ENCODE results near the gene TANGO2. TPM values are rescaled to one million over a fixed set of nuclear protein-coding genes. Genes with fewer than 3 reads are reported as not detected.

TANGO2 gene
- total RNA-seq, 2 donors from 2014 or later: 34.3 to 40.1 TPM

DNA sequence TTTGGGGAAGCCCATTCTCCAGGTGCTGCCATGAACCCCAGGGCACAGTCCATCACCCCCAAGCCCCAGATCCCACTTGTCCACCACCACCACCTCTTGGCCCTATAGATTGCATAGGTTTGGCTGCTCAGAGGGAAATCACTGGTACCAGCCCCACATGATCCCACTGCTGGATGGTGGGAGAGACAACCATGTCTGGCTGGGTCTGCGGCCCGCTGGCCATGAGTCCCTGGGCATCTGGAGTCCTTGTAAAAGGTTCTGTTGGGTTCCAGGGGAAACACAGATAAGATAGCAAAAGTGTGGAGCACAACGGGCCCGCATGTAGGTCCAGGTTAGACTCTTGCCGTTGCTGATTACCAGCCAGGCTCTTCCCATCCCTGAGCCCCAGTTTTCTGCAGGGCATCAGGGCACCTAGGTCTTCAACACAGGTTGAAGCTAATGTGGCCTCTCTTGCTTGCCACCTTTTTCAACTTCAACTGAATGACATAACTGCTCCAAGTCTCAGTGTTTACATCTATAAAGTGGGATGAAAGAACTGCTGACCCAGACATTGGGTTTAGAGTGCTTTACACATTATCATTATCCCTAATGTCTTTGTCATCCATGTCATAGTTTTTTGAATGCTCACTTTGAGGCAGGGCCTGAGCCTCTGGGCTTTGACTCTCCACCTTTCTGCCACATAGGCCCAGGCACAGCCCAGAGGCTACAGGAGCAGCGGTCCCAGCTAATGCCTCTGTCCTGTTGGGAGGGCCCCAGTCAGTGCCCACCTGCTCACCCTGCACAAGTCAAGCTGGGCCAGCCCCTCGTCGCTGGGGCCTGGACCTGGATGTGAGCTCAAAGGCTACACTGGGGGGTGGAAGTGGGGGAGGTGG lies 1.0 kb upstream of the TANGO2 start:
- Histone ChIP-seq H3K4me1 (replicated peaks) (peaks cover 8% of the 10 kb centered on the region), H3K27ac (peak overlapping the region; percentile 68 to 84), H3K4me3 (peak overlapping the region; percentile 84 to 89), H3K27me3 (replicated peaks; ENCODE audit: insufficient read depth) (no peaks in the 10 kb centered on the region), H3K9me3 (no peaks in the 10 kb centered on the region), H3K36me3 (no peaks in the 10 kb centered on the region)
- intact Hi-C loops (cut with DNase I): no loop called here
- TF ChIP-seq CTCF (IDR thresholded peaks at IDR 0.05) (no peak), POLR2AphosphoS5 (IDR thresholded peaks at IDR 0.05) (no peak), POLR2A (IDR thresholded peaks at IDR 0.05) (no peak)
- no peak for DNase-seq (ENCODE audit: low spot score)
- 83% methylated on average over 8 of the region's 8 CpGs for WGBS

GRCh38 chr22:20021196-20022181 lies 579 bp downstream of the TANGO2 start:
- Histone ChIP-seq H3K9me3 (no peaks in the 10 kb centered on the region), H3K36me3 (no peaks in the 10 kb centered on the region), H3K27ac (peak overlapping the region; percentile 76 to 84), H3K4me1 (replicated peaks) (peaks cover 8% of the 10 kb centered on the region), H3K27me3 (replicated peaks; ENCODE audit: insufficient read depth) (no peaks in the 10 kb centered on the region), H3K4me3 (peak overlapping the region; percentile 84 to 89)
- WGBS: 5% methylated on average over 36 of the region's 36 CpGs
- TF ChIP-seq POLR2A (IDR thresholded peaks at IDR 0.05): no peak
- no peak for TF ChIP-seq CTCF (IDR thresholded peaks at IDR 0.05)
- peak; percentile 72 for TF ChIP-seq POLR2AphosphoS5 (IDR thresholded peaks at IDR 0.05)
- intact Hi-C loops (cut with DNase I): no loop called here
- DNase-seq (ENCODE audit: low spot score): peak; percentile 52

GRCh38 chr22:20022231-20022977 lies 1.5 kb downstream of the TANGO2 start:
- peak overlapping the region; percentile 84 to 89 for H3K4me3 ChIP-seq
- intact Hi-C loops (cut with DNase I): no loop called here
- no peaks in the 10 kb centered on the region for H3K27me3 ChIP-seq (replicated peaks; ENCODE audit: insufficient read depth)
- peaks cover 8% of the 10 kb centered on the region for H3K4me1 ChIP-seq (replicated peaks)
- peak overlapping the region; percentile 30 to 84 for H3K27ac ChIP-seq
- no peak for TF ChIP-seq CTCF (IDR thresholded peaks at IDR 0.05)
- no peak for TF ChIP-seq POLR2AphosphoS5 (IDR thresholded peaks at IDR 0.05)
- no peak for TF ChIP-seq POLR2A (IDR thresholded peaks at IDR 0.05)
- 91% methylated on average over 11 of the region's 11 CpGs for WGBS
- no peaks in the 10 kb centered on the region for H3K9me3 ChIP-seq
- DNase-seq (ENCODE audit: low spot score): no peak
- H3K36me3 ChIP-seq: no peaks in the 10 kb centered on the region

DNA sequence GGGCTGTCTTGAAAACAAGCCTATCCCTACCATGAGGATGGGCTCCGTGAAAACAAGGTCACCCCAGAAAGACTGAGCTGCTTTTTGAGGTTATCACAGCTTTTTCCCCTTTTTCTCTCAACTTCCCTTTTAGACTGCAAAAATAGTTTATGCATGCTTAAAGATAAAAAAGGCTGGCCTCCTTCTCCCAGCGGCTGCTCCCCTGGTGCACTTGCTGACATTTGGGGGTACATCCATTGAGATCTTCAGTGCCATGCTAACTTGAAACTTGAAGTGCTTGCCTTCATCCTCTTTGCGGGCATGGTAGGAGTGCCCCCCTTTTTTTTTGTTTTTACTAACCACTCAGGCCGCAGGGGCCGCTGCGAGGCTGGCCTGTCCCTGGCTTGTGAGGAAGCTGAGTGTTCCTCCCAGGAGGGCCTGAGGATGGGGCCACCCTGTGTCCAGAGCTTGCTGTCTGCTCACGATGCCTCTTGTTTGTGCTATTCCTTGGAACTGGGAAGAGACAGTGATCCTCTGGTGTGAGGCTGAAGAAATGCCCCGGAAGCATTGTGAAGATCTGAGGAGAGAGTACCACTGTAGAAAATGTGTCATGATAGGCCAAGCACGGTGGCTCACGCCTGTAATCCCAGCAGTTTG lies 2.2 kb downstream of the TANGO2 start:
- intact Hi-C loops (cut with DNase I): no loop called here
- Histone ChIP-seq H3K4me1 (replicated peaks) (peaks cover 8% of the 10 kb centered on the region), H3K4me3 (no peak overlapping the region), H3K27ac (peak overlapping the region in 1 of 2 donors; percentile 84), H3K9me3 (no peaks in the 10 kb centered on the region), H3K27me3 (replicated peaks; ENCODE audit: insufficient read depth) (no peaks in the 10 kb centered on the region), H3K36me3 (no peaks in the 10 kb centered on the region)
- no peak for DNase-seq (ENCODE audit: low spot score)
- WGBS: 87% methylated on average over 10 of the region's 10 CpGs
- TF ChIP-seq CTCF (IDR thresholded peaks at IDR 0.05): no peak
- no peak for TF ChIP-seq POLR2A (IDR thresholded peaks at IDR 0.05)
- TF ChIP-seq POLR2AphosphoS5 (IDR thresholded peaks at IDR 0.05): no peak
